ENCODE results near the gene KYNU.
"Not testable (repeated sequence)": the region's sequence is repeated elsewhere in the genome, so short reads cannot be mapped to it uniquely, and the experiment has no call there.

KYNU gene

DNA sequence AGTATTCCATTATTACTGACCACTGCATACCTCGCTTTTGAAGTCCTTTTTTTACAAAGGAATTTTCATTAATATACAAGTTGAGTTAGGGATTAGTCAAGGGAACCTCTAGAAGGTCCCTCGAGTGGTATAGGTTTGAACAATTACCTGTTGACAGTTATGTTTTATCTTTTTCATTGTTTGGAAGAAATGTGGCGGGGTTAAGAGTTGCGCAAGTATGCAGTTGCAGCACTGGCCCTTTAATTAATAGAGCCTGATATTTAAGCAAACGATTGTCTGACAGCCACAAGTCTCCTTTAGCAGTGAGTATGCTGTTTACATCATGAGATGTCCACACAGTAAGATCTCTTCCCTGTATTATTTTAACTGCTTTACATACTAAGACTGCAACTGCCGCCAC, 24.3 kb downstream of the KYNU start:
- H3K9me3 ChIP-seq (ENCODE audit: control insufficient read depth, insufficient read depth, low read depth, low read length) = no peaks in the 10 kb centered on the region
- H3K4me3 ChIP-seq (ENCODE audit: low read depth, low read length) = no peak overlapping the region
- no peaks in the 10 kb centered on the region for H3K4me1 ChIP-seq (ENCODE audit: control insufficient read depth, insufficient read depth, low read length)
- TF ChIP-seq BCL11A (tag by site-specific recombination; IDR thresholded peaks at IDR 0.05; ENCODE audit: low read depth) (no peak), ZNF843 (tag by site-specific recombination; IDR thresholded peaks at IDR 0.05) (no peak), AEBP2 (tag by site-specific recombination; IDR thresholded peaks at IDR 0.05; ENCODE audit: borderline replicate concordance) (no peak), ZNF658 (tag by site-specific recombination; IDR thresholded peaks at IDR 0.05) (no peak), SETDB1 (IDR thresholded peaks at IDR 0.05; ENCODE audit: insufficient read length, low read length) (no peak), ELK4 (IDR thresholded peaks at IDR 0.05; ENCODE audit: borderline replicate concordance, low read depth, low read length) (no peak), SALL2 (tag by site-specific recombination; IDR thresholded peaks at IDR 0.05; ENCODE audit: borderline replicate concordance) (no peak), ZSCAN30 (tag by site-specific recombination; IDR thresholded peaks at IDR 0.05) (no peak), ZNF157 (tag by site-specific recombination; IDR thresholded peaks at IDR 0.05) (no peak), FEZF1 (tag by site-specific recombination; IDR thresholded peaks at IDR 0.05) (no peak), ZNF580 (tag by site-specific recombination; IDR thresholded peaks at IDR 0.05) (no peak)
- TF ChIP-seq, protein P1, sequence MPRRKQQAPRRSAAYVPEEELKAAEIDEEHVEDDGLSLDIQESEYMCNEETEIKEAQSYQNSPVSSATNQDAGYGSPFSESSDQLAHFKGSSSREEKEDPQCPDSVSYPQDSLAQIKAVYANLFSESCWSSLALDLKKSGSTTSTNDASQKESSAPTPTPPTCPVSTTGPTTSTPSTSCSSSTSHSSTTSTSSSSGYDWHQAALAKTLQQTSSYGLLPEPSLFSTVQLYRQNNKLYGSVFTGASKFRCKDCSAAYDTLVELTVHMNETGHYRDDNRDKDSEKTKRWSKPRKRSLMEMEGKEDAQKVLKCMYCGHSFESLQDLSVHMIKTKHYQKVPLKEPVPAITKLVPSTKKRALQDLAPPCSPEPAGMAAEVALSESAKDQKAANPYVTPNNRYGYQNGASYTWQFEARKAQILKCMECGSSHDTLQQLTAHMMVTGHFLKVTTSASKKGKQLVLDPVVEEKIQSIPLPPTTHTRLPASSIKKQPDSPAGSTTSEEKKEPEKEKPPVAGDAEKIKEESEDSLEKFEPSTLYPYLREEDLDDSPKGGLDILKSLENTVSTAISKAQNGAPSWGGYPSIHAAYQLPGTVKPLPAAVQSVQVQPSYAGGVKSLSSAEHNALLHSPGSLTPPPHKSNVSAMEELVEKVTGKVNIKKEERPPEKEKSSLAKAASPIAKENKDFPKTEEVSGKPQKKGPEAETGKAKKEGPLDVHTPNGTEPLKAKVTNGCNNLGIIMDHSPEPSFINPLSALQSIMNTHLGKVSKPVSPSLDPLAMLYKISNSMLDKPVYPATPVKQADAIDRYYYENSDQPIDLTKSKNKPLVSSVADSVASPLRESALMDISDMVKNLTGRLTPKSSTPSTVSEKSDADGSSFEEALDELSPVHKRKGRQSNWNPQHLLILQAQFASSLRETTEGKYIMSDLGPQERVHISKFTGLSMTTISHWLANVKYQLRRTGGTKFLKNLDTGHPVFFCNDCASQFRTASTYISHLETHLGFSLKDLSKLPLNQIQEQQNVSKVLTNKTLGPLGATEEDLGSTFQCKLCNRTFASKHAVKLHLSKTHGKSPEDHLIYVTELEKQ (tag by site-specific recombination; IDR thresholded peaks at IDR 0.05; ENCODE audit: borderline replicate concordance) = no peak
- TF ChIP-seq, protein P2, sequence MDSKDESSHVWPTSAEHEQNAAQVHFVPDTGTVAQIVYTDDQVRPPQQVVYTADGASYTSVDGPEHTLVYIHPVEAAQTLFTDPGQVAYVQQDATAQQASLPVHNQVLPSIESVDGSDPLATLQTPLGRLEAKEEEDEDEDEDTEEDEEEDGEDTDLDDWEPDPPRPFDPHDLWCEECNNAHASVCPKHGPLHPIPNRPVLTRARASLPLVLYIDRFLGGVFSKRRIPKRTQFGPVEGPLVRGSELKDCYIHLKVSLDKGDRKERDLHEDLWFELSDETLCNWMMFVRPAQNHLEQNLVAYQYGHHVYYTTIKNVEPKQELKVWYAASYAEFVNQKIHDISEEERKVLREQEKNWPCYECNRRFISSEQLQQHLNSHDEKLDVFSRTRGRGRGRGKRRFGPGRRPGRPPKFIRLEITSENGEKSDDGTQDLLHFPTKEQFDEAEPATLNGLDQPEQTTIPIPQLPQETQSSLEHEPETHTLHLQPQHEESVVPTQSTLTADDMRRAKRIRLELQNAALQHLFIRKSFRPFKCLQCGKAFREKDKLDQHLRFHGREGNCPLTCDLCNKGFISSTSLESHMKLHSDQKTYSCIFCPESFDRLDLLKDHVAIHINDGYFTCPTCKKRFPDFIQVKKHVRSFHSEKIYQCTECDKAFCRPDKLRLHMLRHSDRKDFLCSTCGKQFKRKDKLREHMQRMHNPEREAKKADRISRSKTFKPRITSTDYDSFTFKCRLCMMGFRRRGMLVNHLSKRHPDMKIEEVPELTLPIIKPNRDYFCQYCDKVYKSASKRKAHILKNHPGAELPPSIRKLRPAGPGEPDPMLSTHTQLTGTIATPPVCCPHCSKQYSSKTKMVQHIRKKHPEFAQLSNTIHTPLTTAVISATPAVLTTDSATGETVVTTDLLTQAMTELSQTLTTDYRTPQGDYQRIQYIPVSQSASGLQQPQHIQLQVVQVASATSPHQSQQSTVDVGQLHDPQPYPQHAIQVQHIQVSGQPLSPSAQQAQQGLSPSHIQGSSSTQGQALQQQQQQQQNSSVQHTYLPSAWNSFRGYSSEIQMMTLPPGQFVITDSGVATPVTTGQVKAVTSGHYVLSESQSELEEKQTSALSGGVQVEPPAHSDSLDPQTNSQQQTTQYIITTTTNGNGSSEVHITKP (tag by site-specific recombination; IDR thresholded peaks at IDR 0.05) = no peak
- TF ChIP-seq, protein P3, sequence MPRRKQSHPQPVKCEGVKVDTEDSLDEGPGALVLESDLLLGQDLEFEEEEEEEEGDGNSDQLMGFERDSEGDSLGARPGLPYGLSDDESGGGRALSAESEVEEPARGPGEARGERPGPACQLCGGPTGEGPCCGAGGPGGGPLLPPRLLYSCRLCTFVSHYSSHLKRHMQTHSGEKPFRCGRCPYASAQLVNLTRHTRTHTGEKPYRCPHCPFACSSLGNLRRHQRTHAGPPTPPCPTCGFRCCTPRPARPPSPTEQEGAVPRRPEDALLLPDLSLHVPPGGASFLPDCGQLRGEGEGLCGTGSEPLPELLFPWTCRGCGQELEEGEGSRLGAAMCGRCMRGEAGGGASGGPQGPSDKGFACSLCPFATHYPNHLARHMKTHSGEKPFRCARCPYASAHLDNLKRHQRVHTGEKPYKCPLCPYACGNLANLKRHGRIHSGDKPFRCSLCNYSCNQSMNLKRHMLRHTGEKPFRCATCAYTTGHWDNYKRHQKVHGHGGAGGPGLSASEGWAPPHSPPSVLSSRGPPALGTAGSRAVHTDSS (tag by site-specific recombination; IDR thresholded peaks at IDR 0.05) = no peak
- ChIA-PET POLR2A (no interaction called here), CTCF (no interaction called here)
- H3K36me3 ChIP-seq (ENCODE audit: control insufficient read depth in 2 of 2, insufficient read depth in 1 of 2, low read length in 2 of 2) = no peaks in the 10 kb centered on the region
- no peak overlapping the region for H3K27ac ChIP-seq (ENCODE audit: extremely low read depth, low read depth, low read length)

- H3K27ac ChIP-seq (ENCODE audit: extremely low read depth, low read depth, low read length); POLR2A ChIA-PET; H3K9me3 ChIP-seq (ENCODE audit: control insufficient read depth, insufficient read depth, low read depth, low read length); H3K4me1 ChIP-seq (ENCODE audit: control insufficient read depth, insufficient read depth, low read length); H3K36me3 ChIP-seq (ENCODE audit: control insufficient read depth in 2 of 2, insufficient read depth in 1 of 2, low read length in 2 of 2); H3K4me3 ChIP-seq (ENCODE audit: low read depth, low read length); CTCF ChIA-PET: not testable (repeated sequence)
Observed at GRCh38 chr2:142903726-142904125, 26.3 kb downstream of the KYNU start.

Data from HEK293 (cell line).